Right lung (tissue), 5 donors: Measurements from ENCODE around the gene SMPDL3A. TPM values are rescaled to one million over a fixed set of nuclear protein-coding genes. Genes with fewer than 3 reads are reported as not detected.

Source experiments
- DNase-seq, 2 donors: peaks; one replicate each; pipeline ENCODE4 v3.0.0-alpha.2; 2013
- polyA plus RNA-seq, 5 donors: library from polyadenylated mRNA; unstranded; fragments of 120-200 nt; gene quantifications; one replicate each; pipeline versions ENCODE4 v1.2.1 to v1.2.3, GENCODE V29; 2013; ENCODE audit warnings: inconsistent platforms in 1 of 5, low replicate concordance in 1 of 5; ENCODE audit not compliant: insufficient read length in 5 of 5, insufficient read depth in 1 of 5

SMPDL3A gene
- polyA plus RNA-seq, 5 donors, result 38.8 to 53.7 (median 46.9) TPM

DNA sequence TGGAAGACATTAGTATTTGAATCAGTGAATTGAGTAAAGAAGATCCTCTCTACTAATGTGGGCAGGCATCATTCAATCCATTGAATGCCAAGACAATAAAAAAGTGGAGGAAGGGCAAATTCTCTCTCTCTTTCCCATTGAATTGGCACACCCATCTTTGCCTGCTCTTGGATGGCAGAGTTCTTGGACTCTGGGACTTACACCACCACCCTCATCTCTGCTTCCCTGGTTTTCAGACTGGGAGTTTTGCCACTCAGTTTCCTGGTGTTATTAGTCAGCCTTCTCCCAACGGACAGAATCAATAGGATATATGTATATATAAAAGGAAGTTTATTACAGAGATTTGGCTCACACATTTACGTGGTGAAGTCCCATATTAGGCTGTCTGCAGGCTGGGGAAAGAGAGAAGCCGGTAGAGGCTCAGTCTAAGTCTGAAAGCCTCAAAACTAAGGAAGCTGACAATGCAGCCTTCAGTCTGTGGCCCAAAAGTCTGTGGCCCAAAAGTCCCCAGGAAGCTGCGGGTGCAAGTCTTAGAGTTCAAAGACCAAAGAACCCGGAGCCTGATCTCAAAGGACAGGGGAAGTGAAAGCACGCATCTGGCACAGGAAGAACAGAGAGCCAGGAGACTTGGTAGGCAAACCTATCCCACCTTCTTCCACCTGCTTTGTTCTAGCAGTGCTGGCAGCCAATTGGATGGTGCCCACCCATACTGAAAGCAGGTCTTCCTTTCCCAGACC is 64.4 kb downstream of the SMPDL3A start:
- no peak for DNase-seq

Other genes with a start within 250 kb of the SMPDL3A start
- gene PKIB, start 178.9 kb upstream of the SMPDL3A start, polyA plus RNA-seq, result 1 to 10 TPM; 1.7 to 2.7 (median 2.0) TPM
- 10 to 100 TPM in 4 of 5 donors, 1 to 10 TPM in 1; 5.9 to 26.0 (median 20.4) TPM for gene FABP7, start 9.5 kb upstream of the SMPDL3A start, polyA plus RNA-seq
- under 1 TPM; 0.07 to 0.46 (median 0.34) TPM for gene CLVS2, start 207.0 kb downstream of the SMPDL3A start, polyA plus RNA-seq